ENCODE data around the gene EML6. TPM values are rescaled to one million over a fixed set of nuclear protein-coding genes. Genes with fewer than 3 reads are reported as not detected.

The EML6 gene
- 1.7 and 4.8 TPM in 2 replicates for total RNA-seq

DNA sequence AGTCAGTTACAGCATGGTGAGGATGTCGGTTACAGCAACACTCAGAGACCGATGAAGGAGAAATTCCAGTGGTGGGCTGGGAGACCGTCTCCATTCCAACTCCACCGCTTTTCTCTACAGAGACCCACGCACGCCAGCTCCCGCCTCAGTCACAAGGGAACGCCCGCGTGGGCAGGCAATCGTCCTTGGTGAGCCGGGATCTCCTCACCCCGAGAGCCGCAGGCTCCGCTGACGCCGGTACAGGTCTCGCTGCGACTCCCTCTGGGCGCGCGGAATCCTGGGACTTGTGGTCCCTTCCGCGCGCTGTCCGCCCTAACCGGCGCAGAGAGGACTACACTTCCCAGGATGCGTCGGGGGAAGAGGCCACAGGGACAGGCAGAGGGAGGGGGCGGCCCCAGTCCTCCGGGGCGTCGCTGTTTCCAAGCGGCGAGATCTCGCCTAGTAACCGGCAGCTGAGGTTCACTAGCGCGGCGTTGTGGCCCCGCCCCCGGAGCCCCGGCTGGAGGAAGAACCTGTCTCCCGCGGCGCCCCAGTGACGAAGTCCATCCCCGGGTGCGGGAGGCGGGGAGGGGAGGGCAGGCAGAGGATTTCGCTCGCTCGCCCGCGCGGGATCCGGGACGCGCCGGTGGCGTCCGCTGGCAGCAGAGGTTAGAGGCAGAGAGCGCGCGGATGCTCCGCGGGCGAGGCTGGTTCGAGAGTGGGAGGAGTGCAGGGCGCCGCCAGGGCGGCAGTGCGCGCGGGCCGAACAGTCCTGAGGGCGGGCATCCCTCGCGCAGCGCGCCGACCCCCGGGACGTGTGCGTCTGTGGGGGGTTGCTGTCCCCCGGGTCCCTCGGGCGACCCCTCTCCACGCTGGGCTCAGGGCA is at the start of gene EML6:
Gene EML6 (plus strand): TSS at position 532 of the 865 bp plus-strand sequence. CDS start 1,400 bp downstream, outside the sequence.

